GM12873 (cell line): ENCODE results near the gene PSD.

Experiments used
- TF ChIP-seq, protein P1 (sequence below): IDR thresholded peaks from 2 replicates; pipeline ENCODE4 v1.5.1; 2012; ENCODE audit warnings: low read depth, mild to moderate bottlenecking, moderate library complexity, low read length, control low read depth; ENCODE audit not compliant: insufficient read depth; ENCODE audit errors: missing control alignments

The PSD gene

DNA sequence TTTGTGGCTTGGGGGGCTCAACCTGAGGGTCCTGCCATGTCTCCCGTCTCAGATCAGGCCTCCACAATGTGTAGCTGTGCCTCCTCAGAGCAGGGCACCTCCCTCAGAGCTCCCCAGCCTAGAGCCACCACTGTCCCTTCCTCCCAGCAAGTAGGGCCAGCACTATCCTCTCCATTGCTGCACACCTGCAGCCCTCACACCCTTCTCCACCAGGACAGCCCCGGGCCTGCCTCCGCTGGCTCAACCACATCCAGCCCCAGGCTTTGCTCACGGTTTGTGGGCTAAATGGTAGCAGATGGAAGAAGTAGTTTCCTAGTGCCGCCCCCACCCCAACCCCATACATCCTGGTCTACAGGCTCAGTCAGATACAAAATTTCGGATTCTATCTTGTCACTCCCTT lies 13.0 kb downstream of the PSD start:
- TF ChIP-seq, protein P1, sequence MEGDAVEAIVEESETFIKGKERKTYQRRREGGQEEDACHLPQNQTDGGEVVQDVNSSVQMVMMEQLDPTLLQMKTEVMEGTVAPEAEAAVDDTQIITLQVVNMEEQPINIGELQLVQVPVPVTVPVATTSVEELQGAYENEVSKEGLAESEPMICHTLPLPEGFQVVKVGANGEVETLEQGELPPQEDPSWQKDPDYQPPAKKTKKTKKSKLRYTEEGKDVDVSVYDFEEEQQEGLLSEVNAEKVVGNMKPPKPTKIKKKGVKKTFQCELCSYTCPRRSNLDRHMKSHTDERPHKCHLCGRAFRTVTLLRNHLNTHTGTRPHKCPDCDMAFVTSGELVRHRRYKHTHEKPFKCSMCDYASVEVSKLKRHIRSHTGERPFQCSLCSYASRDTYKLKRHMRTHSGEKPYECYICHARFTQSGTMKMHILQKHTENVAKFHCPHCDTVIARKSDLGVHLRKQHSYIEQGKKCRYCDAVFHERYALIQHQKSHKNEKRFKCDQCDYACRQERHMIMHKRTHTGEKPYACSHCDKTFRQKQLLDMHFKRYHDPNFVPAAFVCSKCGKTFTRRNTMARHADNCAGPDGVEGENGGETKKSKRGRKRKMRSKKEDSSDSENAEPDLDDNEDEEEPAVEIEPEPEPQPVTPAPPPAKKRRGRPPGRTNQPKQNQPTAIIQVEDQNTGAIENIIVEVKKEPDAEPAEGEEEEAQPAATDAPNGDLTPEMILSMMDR: no peak

DNA sequence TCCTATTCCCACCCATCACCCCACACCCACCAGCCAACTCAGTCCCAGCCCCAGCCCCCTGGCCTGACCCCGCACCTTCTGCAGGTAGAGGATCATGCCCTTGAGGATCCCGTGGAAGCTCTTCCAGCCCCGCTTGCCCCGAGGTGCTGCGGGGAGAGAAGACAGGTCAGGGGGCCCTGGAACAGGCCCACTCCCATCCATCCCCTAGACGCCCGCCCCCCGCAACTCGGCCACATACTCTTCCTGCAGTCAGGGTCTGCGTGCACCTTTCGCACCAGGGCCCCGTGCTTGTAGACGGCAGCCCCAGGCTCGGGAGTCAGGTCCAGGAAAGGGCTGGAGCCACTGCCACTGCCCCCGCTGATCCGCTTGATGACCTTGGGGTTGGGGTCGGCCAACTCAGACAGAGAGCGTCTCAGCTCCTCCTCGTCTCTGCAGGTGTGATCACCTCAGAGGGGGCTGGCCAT lies 13.4 kb downstream of the PSD start:
- TF ChIP-seq, protein P1: no peak

DNA sequence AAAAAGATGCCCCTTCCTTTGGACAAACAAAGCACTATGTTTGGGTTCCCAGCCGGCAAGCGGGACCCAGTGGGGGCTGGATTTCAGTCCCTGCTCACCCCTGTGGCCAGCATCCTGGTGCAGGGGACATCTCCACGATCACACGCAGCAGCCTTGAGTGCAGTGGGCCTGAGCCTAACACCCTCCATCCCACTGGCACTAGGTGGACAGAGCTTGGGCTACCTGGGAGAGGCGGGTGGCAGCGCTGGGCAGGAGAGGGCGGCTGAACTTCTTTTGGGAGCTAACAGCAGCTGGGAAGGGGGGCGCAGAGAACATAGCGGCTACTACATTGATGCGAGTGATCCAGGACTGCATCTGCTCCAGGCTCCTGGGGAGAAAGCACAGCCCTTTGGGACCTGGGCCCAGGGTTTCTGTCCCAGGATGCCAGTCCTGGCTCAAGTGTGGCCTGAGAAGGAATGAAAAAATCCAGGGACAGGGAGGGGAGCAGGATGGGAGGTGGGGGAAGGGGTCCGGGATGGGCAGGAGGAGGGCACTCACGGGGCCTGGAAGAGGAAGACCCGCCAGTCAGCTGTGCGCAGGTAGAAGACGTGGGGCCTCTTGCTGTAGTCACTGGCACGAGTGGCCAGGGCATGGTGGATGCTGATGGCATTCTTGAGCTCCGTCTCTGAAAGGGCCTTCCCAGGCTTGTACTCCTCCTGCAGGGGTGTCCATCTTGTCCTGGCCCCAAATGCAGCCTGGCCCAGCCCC lies 14.1 kb downstream of the PSD start:
- TF ChIP-seq, protein P1: no peak

DNA sequence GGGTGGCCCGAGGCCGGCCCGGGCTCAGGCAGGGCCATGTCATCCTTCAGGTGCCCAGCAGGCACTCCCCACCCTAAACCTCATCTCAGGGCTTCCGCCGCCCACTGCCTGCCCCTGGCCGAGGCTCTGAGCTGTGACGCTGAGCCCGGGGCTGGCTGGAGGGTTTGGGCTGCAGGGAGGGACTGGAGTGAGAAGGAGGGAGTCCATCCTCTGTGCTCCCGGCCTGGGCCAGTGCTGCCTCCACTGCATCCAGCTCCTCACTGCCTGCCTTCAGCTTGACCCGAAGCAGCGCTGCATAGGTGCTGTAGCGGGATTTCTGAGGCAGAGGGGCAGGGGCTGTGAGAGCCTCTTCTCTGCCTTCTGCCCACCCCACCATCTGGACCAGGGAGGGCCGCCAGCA lies 15.5 kb downstream of the PSD start:
- TF ChIP-seq, protein P1: no peak

- TF ChIP-seq, protein P1: no peak
These were observed 16.1 kb downstream of the PSD start for GRCh38 chr10:102402512-102402896.

DNA sequence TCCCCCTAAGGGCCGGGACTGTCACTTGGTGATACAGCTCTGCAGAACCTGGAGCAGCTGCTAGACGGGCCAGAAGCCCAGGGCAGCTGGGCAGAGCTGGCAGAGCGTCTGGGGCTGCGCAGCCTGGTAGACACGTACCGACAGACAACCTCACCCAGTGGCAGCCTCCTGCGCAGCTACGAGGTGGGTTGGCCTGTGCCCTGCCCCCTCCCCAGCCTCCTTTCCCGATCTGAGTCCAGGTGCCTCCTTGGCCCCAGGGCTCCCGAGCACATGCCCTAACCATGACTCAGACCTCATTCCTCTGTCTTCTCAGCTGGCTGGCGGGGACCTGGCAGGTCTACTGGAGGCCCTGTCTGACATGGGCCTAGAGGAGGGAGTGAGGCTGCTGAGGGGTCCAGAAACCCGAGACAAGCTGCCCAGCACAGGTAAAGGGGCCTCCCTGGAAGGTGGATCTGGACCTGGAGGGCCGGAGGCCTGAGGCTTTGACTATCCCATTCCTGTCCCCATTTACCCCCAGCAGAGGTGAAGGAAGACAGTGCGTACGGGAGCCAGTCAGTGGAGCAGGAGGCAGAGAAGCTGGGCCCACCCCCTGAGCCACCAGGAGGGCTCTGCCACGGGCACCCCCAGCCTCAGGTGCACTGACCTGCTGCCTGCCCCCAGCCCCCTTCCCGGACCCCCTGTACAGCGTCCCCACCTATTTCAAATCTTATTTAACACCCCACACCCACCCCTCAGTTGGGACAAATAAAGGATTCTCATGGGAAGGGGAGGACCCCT lies 16.7 kb downstream of the PSD start:
- TF ChIP-seq, protein P1: no peak

DNA sequence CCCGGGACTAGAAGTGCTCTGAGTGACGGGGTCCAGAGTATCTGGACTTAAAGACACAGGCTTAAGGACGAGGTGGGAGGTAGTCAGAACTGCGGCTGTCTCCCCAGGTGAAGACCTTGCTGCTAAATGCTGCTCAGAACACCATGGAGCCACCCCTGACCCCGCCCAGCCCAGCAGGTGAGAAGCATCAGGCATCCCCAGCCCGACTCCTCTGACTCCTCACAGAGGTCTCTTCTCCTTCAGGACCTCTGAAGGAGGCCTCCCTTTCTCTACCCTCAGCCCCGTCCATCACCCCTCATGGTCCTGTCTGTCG lies 17.3 kb downstream of the PSD start:
- TF ChIP-seq, protein P1: no peak
